ENCODE measurements around the gene BBOX1.
A peak's percentile ranks its signal among the peaks of the same experiment; 100 is the strongest.

The BBOX1 gene

DNA sequence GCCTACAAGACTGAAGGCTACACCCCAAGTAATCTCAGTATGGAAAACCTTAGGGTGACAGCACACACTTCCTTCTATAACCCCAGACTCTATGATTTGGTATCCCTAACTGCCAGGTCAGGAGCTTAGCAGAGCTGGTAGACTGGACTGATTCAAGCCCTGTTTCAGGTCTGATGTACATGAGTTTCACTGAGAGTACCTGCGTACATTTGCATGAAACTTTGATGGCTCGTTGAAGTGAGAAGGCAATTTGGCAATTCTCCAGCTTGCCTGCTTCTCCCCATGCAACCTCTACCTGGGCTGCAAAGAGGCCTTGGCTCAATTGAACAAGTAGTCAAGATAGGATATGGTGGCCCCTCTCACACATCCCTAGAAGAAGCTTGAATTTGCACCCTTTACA lies 36.5 kb upstream of the BBOX1 start:
- TF ChIP-seq TOX (CRISPR knock-in tag; IDR thresholded peaks at IDR 0.05; ENCODE audit: borderline replicate concordance) (no peak), ZFP3 (CRISPR knock-in tag; IDR thresholded peaks at IDR 0.05) (no peak), ZNF565 (CRISPR knock-in tag; conservative IDR thresholded peaks at IDR 0.05; ENCODE audit: low read depth) (no peak), ZFP30 (CRISPR knock-in tag; IDR thresholded peaks at IDR 0.05) (no peak), GLIS3 (CRISPR knock-in tag; IDR thresholded peaks at IDR 0.05) (no peak), ZNF70 (CRISPR knock-in tag; IDR thresholded peaks at IDR 0.05) (no peak), PATZ1 (CRISPR knock-in tag; IDR thresholded peaks at IDR 0.05; ENCODE audit: borderline replicate concordance) (no peak), POU6F1 (CRISPR knock-in tag; IDR thresholded peaks at IDR 0.05; ENCODE audit: borderline replicate concordance, low read depth) (no peak), ZC3H10 (CRISPR knock-in tag; IDR thresholded peaks at IDR 0.05) (no peak), RARB (CRISPR knock-in tag; IDR thresholded peaks at IDR 0.05) (no peak), CSRNP3 (CRISPR knock-in tag; IDR thresholded peaks at IDR 0.05) (no peak), TSHZ2 (CRISPR knock-in tag; IDR thresholded peaks at IDR 0.05) (no peak), SNAI2 (CRISPR knock-in tag; IDR thresholded peaks at IDR 0.05) (no peak), PPARA (CRISPR knock-in tag; IDR thresholded peaks at IDR 0.05; ENCODE audit: borderline replicate concordance) (no peak)
- TF ChIP-seq, protein P1, sequence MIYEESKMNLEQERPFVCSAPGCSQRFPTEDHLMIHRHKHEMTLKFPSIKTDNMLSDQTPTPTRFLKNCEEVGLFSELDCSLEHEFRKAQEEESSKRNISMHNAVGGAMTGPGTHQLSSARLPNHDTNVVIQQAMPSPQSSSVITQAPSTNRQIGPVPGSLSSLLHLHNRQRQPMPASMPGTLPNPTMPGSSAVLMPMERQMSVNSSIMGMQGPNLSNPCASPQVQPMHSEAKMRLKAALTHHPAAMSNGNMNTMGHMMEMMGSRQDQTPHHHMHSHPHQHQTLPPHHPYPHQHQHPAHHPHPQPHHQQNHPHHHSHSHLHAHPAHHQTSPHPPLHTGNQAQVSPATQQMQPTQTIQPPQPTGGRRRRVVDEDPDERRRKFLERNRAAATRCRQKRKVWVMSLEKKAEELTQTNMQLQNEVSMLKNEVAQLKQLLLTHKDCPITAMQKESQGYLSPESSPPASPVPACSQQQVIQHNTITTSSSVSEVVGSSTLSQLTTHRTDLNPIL (CRISPR knock-in tag; IDR thresholded peaks at IDR 0.05; ENCODE audit: low read depth), result no peak
- ATAC-seq, result no peak

DNA sequence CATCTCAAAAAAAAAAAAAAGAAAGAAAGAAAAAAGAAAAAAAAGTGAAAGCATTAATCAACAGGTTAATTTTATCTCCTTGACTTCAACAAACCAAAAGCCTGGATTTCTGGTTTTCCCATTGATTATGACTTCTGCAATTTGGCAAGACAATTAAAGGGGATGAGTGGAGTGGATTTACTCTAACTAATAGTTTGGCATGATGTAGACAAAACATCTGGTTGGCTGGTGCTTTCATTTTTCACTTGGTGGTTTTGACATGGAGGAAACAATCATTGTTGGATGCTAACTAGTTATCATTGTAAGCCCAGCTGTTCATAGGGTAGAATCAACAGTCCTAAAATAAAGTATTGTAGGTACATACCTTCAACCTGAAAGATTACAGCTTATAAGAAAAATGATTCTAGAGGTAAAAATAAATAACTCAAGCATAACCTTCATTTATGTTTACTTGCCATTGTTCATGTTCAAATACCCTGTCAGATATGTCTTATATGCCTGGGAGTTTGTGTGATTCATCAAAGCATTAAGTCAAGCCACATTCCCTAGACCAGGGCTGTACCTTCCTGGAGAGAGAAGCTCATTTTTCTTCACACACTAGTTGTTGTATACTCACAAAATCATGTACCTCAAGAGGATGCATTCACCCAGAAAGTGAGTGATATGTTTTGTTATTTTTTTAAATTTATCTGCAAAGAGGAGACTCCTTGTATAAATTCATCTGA lies 31.6 kb upstream of the BBOX1 start:
- no peak for ATAC-seq
- no peak for TF ChIP-seq ZFP30 (CRISPR knock-in tag; IDR thresholded peaks at IDR 0.05)
- TF ChIP-seq ARNTL (CRISPR knock-in tag; IDR thresholded peaks at IDR 0.05; ENCODE audit: borderline replicate concordance, low read depth), result no peak
- TF ChIP-seq, protein P1 (CRISPR knock-in tag; IDR thresholded peaks at IDR 0.05; ENCODE audit: low read depth), result no peak
- no peak for TF ChIP-seq ZFP3 (CRISPR knock-in tag; IDR thresholded peaks at IDR 0.05)
- TF ChIP-seq PPARA (CRISPR knock-in tag; IDR thresholded peaks at IDR 0.05; ENCODE audit: borderline replicate concordance), result no peak

DNA sequence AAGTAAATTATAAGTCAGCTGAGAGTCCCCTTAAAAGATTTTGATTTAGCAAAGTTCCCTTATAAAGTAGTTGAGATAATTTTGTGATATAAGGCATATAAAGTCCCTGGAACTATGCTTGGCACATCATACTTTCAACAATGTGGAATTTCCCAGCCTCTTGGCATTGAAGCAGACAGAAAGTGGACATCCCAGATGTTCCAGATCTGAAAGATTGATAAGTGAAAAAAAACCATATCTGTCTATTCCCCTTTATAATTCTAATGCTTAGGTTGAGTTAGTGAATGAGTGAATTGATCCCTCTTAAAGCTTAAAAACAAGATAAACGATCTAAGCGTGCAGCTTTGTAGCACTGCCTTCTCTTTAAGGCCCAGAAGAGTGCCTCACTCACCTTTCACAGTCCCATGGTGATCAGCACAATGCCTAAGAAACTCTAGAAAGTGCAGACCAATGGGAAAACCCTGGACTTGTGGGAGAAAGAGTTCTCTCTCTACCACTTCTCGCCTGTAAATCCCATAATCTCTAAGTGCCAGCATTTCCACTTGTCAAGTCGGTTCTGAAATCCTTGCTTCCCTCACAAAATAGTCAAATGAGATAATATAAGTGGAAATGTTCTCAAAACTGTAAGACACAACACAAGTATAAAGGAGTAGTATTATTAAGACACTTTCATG lies 28.9 kb upstream of the BBOX1 start:
- peak; percentile 61 for ATAC-seq
- TF ChIP-seq CSRNP3 (CRISPR knock-in tag; IDR thresholded peaks at IDR 0.05) (no peak), TSHZ2 (CRISPR knock-in tag; IDR thresholded peaks at IDR 0.05) (no peak), CSDC2 (CRISPR knock-in tag; IDR thresholded peaks at IDR 0.05) (no peak), TCF4 (CRISPR knock-in tag; IDR thresholded peaks at IDR 0.05; ENCODE audit: borderline replicate concordance) (no peak), ZNF565 (CRISPR knock-in tag; conservative IDR thresholded peaks at IDR 0.05; ENCODE audit: low read depth) (no peak), ISL1 (CRISPR knock-in tag; IDR thresholded peaks at IDR 0.05) (no peak), BACH2 (CRISPR knock-in tag; IDR thresholded peaks at IDR 0.05; ENCODE audit: borderline replicate concordance) (no peak), SNAI2 (CRISPR knock-in tag; IDR thresholded peaks at IDR 0.05) (no peak), GLIS3 (CRISPR knock-in tag; IDR thresholded peaks at IDR 0.05) (no peak), OSR1 (CRISPR knock-in tag; IDR thresholded peaks at IDR 0.05) (no peak)
